HFF-Myc (cell line): ENCODE data around the gene HIPK3.

Experiments used
- DNase-seq: peaks from one replicate; pipeline ENCODE4 v3.0.0-alpha.2; 2011; ENCODE audit warnings: low read depth; ENCODE audit errors: extremely low read depth
- H3K4me3 ChIP-seq: replicated peaks from 2 replicates; pipeline ENCODE4 v1.5.1; 2011; ENCODE audit warnings: low read depth, mild to moderate bottlenecking, control low read depth, low read length
- TF ChIP-seq, protein P1 (sequence below): IDR thresholded peaks from 2 replicates; pipeline ENCODE4 v1.5.1; 2012; ENCODE audit warnings: mild to moderate bottlenecking, low read depth, low read length, control low read depth; ENCODE audit errors: missing control alignments

HIPK3 gene

DNA sequence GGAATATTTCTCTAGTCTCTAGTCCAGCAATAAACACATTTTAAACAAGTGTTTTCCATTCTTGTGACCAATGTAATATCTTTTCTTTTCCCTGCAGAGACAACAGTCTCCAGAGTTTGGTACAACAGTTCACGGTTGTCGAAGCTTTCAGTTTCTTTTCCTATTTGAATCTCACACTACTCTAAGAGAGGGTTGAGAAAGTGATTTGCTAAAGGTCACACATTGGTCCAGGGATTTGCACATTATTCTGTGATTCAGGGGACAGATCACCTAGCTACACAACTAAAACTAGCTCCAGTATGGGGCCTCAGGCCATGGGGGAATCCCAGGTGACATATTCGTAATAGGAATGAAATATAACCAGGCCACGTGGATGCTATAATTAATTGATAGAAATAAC, 132.5 kb downstream of the HIPK3 start:
- TF ChIP-seq, protein P1, sequence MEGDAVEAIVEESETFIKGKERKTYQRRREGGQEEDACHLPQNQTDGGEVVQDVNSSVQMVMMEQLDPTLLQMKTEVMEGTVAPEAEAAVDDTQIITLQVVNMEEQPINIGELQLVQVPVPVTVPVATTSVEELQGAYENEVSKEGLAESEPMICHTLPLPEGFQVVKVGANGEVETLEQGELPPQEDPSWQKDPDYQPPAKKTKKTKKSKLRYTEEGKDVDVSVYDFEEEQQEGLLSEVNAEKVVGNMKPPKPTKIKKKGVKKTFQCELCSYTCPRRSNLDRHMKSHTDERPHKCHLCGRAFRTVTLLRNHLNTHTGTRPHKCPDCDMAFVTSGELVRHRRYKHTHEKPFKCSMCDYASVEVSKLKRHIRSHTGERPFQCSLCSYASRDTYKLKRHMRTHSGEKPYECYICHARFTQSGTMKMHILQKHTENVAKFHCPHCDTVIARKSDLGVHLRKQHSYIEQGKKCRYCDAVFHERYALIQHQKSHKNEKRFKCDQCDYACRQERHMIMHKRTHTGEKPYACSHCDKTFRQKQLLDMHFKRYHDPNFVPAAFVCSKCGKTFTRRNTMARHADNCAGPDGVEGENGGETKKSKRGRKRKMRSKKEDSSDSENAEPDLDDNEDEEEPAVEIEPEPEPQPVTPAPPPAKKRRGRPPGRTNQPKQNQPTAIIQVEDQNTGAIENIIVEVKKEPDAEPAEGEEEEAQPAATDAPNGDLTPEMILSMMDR, result no peak
- no peak for DNase-seq
- no peak overlapping the region for H3K4me3 ChIP-seq

DNA sequence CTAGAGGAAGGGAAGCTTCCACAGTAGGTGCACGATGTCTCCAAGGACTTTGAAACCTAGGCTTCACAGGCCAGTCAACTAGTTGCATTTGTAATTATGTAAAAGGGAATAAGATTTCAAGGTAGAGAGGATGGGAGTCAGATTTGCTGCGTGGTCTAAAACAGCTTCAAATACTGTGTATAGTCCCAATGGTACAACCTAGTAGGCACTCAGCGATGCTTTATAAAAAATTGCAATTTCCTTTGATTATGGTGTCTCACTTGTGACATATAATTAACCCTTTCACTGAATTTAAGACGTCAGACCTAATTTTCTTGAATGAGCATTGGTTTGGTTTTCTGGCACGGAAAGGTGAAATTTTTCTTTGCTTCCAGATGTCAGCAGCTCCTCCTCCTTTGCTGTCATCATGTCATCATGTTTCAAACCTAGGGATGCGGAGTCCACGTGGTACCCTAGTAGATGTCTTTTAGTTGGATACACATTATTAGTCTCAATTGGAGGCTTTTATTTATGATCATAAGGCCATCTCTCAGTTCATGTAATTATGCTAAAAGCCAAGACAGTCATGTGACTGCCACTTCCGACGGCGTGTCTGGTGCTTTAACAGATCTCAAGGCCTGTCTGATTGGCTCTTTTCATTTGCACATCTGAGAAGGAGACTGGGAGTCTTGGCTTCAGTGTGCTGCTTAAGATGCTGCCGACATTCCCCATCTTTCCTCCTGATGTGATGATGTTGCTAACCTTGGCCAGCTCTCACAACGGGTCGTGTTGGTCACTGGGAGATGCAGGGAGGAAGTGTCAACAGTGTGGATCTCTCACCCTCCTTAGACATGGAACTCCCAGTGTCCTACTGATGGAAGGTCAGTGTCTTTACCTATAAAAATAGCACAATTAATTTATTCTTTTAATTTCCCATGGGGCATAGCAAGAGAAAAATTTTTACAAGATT, 134.0 kb downstream of the HIPK3 start:
- TF ChIP-seq, protein P1, result no peak
- no peak overlapping the region for H3K4me3 ChIP-seq
- no peak for DNase-seq

DNA sequence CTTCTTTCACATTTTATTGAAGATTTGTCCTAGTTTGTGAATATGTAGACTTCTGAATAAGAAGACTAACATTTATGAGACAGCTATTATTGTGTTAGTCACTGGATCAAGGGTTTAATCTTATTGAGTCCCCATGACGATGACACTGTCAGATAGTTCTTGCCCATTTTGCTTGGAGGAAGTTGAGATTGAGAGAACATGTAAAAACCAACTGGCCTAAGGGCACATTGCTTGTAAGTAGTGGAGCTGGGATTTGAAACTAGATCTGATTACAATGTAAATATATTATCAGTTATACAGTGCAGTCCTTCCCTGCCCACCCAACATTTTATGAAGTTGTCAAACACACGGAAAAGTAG, 134.7 kb downstream of the HIPK3 start:
- TF ChIP-seq, protein P1, result no peak
- no peak for DNase-seq
- no peak overlapping the region for H3K4me3 ChIP-seq

DNA sequence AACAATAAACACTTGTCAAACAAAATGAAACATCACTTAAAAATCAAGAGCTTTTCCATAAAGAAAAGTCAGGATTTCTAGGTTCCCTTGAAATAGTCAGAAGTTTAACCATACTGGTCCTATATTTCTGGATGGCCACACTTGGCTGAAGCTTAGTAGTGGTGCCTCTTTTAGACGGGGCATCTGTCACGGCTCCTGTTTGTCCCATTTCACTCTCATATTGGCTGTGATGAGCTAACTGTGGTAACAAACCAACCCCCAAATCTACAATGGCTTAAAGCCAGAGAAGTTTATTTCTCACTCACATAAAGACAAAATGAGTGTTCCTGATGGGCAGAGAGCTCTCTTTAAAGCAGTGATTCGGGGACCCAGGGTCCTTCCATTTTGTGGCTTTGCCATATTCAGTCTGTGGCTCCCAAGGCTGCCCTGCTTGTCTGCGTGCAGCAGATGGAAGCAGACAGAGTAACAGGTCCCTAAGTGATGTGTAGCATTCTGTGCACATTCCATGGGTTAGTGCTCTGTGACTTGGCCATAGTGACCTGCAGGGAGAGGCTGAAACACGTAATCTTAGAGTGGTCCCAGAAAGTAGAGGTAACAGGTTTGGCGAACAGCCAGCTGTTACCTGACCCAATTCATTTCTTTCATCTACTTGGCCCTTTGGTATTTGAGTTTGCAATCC, 137.4 kb downstream of the HIPK3 start:
- no peak for DNase-seq
- no peak overlapping the region for H3K4me3 ChIP-seq
- TF ChIP-seq, protein P1, result no peak

DNA sequence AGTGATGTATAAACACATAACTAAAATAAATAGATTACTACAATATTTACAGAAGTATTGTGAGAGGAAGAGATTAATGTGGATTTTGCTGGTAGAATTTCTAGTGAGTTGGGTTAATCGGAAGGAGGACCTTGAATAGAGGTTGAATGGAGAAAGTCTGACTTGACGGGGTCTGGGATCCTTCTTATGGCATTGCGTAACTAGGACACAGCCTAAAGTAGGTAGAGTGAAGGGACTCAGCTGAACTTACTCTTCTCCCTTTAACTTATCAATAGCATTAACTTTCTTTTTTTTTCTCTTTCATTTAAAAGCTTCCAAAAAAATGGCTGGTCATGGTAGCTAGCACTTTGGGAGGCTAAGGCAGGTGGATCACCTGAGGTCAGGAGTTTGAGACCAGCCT, 139.2 kb downstream of the HIPK3 start:
- H3K4me3 ChIP-seq, result no peak overlapping the region
- TF ChIP-seq, protein P1, result no peak
- no peak for DNase-seq

DNA sequence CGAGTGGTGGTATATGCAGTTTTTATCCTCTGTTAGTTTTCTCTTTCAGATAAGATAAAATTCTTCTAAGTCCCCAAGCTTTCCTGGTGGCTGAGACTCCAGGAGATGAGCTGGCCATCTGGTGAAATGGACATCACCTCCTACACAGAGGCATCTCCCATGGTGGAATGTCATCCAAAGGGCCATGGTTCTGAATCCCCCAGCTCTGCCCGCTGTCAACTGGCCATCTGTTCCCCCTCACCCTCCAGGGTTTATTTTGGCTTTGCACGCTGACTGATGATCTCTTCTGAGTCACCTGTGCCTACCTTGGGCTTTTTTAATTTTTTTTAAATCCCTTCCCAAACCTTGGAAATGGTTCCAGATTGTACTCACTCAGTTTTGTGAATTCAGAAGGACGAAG, 142.2 kb downstream of the HIPK3 start:
- TF ChIP-seq, protein P1, result no peak
- no peak overlapping the region for H3K4me3 ChIP-seq

More for the DNA sequence above, 142.2 kb downstream of the HIPK3 start:
- DNase-seq, result no peak
